Measurements from ENCODE around the gene MIGA1.
"Not testable (repeated sequence)": the region's sequence is repeated elsewhere in the genome, so short reads cannot be mapped to it uniquely, and the experiment has no call there.

MIGA1 gene

DNA sequence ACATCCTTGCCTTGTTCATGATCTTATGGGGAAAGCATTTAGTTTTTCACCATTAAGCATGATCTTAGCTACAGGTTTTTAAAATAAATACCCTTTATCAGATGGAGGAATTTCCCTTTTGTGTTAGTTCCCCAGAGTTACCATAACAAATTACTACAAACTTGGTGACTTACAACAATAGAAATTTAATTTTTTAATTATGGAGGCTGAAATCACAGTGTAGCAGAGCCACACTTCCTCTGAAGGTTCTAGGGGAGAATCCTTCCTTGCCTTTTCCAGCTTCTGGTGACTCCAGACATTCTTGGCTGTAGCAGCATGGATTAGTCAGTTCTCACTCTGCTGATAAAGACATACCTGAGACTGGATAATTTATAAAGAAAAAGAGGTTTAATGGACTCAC is 18.5 kb downstream of the MIGA1 start:
- no peak for DNase-seq (ENCODE audit: low read depth in 2 of 2, low spot score in 1 of 2)

DNA sequence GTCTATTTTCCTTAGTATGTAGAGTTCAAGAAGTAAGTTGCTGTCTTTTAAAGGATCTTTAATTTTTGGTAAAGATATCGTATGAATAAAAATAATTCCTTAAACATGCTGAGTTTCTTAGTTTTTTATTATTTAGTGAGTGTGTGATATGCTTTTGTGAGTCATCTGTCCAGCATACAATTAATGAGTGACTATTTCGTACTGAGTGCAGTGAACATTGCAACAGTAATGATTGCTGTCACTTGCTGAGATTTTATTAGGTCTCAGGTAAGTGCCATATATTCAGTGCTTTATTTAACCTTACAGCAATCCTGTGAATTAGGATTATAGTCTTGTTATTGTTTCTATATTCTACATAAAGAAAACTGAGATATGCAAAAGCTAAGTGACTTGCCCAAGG is 22.6 kb downstream of the MIGA1 start:
- DNase-seq (ENCODE audit: low read depth in 2 of 2, low spot score in 1 of 2) = no peak

DNA sequence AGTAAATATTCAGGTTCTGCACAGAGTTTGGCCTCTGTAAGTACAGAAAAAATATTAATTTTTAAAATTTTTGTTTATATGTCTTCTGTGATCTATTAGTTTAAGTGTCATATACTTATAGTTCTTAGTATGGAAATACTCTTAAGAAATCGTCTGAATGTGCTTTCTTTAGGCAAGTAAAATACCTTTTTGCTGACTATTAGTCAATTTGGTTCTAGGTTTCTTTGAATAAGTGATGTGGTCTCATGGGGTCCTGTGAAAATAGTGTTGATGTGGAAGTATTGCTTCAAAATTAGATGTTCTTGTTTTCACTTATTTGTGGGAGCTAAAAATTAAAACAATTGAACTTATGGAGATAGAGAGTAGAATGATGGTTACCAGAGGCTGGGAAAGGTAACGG is 23.9 kb downstream of the MIGA1 start:
- DNase-seq (ENCODE audit: low read depth in 2 of 2, low spot score in 1 of 2) = no peak

DNA sequence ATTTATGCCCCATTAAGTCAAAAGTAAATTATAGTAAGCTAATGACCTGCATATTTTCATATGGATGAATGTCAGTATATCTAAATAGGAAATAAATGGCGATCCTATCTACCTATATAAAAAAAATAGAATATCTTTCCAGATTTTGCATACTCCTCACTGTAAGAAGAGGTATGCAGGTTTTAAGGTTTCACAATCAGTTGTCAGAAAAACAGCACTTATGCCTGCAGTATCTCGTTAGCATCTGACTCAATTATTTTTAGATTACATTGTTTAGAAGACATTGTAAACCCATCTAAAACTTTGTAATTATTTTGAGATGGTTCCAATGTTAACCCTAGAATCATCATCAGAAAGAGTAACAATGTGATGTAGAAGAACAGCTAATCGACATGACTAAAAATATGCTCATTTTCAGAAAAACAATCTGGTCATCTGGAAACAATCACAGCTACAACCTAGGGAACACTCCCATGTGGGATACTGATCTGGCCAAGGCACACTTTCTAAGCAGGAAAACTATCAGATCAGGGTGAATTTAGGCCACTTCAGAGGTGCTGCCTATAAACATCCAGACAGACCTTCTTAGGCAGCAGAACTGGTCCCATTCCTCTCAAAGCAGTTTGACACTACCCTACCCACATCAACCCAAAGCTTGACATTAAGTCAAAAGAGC is 30.5 kb downstream of the MIGA1 start:
- not testable (repeated sequence) for DNase-seq (ENCODE audit: low read depth in 2 of 2, low spot score in 1 of 2)

DNA sequence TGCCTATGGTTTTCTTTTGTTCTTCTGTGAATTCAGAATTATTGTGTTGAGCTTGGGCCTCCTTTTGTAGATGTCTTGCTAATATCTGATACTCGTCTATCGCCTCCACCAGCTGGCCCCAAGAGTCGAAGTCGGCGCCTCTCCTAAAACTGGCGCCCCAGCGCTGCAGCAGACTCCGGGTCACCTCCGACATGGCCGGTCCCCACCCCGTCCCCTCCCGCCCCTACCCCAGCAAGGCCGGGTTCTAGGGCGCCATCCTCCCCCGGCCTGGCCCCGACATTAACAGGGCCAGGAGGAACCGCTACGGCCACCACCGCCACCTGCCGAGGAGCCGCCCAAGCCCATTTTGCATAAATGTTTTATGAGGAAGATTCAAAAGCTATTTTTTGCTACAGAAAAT is 32.1 kb downstream of the MIGA1 start:
- not testable (repeated sequence) for DNase-seq (ENCODE audit: low read depth in 2 of 2, low spot score in 1 of 2)

DNA sequence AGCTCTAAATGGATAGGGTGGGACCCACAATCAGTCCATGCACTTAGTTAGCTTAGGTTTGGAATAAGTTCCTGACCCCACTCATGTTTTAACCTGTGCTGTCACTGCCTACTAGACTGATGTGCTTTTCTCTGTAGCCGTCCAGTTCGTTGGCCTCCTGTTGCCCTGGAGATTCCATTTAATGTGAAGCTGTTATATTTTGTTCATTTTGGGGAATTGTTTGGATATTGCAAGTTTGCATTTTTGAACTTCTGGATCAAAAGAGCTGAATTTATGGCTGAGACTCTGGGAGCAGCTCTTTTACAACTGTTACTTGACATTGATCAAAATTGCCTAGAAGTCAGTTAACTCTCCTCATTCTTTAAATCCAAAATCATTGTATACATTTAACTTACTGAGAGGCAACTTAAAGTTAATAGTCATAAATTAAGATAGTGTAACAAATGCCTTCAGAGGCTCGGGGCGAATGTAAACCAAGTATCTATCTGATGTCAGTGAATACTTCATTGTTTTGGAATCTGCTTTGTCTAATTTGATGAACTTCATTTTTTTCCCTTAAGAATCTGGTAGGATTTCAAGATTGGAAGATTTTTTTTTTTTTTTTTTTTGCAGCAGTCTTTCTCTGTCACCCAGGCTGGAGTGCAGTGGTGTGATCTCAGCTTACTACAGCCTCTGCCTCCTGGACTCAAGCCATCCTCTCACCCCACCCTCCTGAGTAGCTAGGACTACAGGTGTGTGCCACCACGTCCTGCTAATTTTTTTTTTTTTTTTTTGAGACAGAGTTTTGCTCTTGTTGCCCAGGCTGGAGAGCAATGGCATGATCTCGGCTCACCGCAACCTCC is 38.1 kb downstream of the MIGA1 start:
- no peak for DNase-seq (ENCODE audit: low read depth in 2 of 2, low spot score in 1 of 2)

DNA sequence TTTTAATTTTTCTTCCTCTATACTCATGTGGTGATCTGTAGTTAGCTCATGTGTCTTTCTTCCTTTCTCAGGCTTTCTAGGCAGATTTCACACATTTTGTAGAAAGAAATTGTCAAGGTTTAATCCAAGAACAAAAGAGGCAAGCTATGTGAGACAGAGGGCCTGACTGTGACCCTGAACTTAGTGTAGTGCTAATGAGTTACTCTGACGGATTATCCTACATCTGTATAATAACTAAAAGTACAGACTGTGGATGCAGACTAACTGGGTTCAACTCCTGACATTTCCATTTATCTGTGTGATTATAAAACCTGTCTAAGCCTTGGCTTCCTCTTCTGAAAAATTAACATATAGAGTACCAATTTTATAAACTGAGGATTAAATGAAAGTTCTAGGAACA is 40.7 kb downstream of the MIGA1 start:
- no peak for DNase-seq (ENCODE audit: low read depth in 2 of 2, low spot score in 1 of 2)

DNA sequence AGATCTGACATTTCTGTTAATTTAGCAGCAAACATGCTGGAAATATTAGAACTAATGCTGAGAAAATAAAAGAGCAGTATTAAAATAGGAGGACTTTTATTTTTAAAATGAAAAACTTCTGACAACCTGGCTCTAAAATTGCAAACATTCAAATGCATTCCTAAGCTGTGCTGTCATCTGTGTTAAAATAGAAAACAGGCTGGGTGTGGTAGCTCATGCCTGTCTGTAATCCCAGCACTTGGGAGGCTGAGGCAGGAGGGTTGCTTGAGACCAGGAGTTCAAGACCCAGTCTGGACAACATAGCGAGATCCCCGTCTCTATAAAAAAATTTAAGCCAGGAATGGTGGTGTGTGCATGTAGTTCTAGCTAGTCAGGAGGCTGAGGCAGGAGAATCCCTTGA is 44.6 kb downstream of the MIGA1 start:
- no peak for DNase-seq (ENCODE audit: low read depth in 2 of 2, low spot score in 1 of 2)

DNA sequence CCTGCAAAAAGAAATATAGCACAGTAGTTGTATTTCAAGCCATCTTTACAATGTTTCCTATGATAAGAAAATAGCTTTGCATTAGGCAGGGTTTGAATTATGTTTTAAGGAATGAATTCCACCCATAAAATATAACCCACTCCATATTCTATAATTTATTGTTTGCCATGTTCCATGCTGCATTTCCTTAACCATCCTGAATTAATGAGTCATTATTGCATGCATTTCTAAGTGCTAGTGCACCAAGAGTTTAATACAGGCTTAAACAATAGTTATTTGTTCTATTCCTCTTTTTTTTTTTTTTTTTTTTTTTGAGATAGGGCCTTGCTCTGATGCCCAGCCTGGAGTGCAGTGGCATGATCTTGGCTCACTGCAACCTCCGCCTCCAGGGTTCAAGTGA is 45.2 kb downstream of the MIGA1 start:
- no peak for DNase-seq (ENCODE audit: low read depth in 2 of 2, low spot score in 1 of 2)

DNA sequence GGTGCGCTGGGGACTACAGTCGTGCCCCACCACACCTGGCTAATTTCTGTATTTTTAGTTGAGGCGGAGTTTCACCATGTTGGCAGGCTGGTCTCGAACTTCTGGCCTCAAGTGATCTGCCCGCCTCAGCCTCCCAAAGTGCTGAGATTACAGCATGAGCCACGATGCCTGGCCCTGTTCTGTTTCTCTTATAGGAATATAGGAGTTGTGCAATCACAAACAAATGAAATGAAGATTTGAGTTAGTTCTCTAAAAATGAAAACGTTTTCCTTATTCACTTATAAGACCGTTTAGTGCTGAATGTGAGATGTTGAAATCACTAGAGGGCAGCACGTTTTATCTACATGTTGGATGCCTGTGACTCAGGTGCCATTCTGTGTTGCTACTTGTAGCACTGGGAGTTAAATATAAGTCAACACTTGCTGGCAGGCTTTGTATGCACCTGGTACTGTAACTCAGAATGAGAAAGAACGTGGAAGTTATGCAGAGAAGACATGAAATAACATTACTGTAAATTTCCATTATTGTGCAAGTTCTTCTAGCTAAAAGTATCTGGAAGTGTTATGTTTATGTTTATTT is 45.8 kb downstream of the MIGA1 start:
- DNase-seq (ENCODE audit: low read depth in 2 of 2, low spot score in 1 of 2) = no peak

DNA sequence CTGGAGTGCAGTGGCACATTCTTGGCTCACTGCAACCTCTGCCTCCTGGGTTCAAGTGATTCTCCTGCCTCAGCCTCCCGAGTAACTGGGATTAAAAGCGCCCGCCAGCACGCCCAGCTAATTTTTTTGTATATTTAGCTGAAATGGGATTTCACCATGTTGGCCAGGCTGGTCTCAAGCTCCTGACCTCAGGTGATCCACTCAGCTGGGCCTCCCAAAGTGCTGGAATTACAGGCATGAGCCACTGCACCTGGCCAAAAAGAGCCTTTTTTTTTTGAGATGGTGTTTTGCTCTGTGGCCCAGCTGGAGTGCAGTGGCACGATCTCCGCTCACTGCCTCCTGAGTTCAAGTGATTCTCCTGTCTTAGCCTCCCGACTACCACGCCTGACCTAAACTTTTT is 47.4 kb downstream of the MIGA1 start:
- not testable (repeated sequence) for DNase-seq (ENCODE audit: low read depth in 2 of 2, low spot score in 1 of 2)

DNA sequence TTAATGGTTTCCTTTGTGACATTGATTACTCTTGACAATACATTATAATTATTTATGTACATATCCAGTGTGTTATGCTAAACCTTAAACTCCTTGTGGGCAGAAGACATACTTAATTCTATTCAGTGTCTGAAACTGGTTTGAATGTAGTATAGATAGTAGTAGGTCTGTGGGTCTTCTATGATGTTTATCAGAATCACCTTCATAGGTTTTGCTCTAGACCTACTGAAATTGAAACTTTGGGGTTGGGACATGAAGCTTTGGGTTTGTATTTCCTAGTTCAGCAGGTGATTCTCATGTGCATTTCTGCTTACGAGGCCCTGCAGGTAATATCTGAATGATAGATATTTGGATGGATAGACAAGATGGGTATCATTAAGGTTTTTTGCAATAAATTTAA is 48.6 kb downstream of the MIGA1 start:
- no peak for DNase-seq (ENCODE audit: low read depth in 2 of 2, low spot score in 1 of 2)

DNA sequence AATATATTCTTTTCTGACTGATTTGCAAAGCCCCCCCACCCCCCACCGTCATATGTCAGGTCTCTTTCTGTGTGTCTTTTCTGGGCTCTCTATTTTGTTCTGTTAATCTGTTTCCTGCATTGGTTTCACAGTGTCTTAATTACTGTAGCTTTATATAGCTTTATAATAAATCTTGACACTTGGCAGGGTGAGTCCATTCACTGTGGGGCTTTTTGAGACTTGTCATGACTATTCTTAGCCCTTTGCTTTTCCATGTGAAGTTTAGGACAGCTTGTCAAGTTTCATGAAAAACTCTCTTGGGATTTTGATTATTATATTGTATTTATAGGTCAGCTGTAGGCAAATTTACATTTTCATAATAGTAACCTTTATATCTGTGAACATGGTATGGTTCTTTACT is 50.4 kb downstream of the MIGA1 start:
- no peak for DNase-seq (ENCODE audit: low read depth in 2 of 2, low spot score in 1 of 2)

DNA sequence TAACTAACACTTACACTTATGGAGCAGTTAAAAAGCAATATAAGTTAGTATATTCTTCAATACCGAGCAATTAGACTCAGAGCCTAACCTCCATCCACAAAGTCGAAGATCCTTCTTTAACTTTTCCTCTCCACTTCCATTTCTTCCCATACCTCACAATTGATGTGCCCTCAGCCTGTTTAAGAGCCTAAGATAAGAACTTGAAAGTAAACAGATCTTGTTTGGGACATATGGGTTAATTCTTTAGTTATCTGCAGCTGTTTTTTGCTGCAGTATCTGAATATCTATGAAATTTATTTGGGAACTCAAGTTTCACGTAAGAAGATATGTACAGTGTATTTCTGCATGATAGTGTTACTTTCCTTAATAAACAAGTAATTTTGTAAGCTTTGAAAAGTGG is 51.5 kb downstream of the MIGA1 start:
- DNase-seq (ENCODE audit: low read depth in 2 of 2, low spot score in 1 of 2) = no peak

DNA sequence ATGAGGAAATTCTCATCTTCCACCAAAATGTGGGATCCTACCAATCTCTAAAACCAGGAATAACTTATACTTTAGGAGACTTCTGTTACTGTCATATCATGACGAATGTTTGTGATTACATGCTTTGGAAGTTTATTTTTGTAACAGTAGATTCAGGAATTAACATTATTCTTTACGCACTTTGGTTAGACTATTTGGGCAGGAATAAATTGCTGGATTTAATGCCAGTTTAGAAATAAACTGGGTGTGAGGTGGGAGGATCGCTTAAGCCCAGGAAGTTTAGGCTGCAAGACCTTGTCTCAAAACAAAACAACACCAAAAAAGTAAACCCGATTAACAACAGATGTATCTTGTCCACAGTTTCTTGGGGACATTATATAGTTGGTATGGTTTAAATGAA is 52.1 kb downstream of the MIGA1 start:
- no peak for DNase-seq (ENCODE audit: low read depth in 2 of 2, low spot score in 1 of 2)

DNA sequence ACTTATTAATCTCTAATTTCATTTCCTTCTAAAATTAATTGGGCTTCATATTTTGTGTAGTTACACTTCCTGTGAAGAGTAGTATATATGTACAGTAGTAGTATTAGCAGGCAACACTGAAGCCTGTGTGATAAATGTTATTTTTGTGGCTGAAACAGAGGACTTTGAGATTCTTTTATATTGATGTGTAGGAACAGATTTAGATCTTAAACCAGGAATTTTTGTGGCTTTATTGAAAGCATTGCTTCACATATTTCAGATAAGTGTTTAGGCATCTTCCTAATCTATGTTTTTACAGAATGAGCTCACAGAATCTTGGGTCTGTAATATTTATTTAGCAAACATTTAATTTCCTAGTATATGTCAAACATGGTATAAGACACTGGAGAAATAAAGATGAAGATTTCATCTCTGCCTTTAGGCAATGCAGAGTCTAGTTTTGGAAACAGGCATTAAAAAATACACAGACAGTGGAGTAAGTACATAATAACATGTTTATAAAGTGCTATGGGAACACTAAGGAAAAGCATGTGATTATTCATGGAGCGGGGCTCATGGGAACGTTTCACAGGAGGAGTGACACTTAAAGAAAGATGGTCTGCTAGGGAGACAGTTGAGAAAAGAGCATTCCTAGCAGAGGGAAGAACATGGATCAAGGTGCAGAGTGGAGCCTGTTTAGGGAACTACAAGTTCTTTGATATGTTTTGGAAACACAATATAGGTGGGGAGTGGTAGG is 52.7 kb downstream of the MIGA1 start:
- no peak for DNase-seq (ENCODE audit: low read depth in 2 of 2, low spot score in 1 of 2)

DNA sequence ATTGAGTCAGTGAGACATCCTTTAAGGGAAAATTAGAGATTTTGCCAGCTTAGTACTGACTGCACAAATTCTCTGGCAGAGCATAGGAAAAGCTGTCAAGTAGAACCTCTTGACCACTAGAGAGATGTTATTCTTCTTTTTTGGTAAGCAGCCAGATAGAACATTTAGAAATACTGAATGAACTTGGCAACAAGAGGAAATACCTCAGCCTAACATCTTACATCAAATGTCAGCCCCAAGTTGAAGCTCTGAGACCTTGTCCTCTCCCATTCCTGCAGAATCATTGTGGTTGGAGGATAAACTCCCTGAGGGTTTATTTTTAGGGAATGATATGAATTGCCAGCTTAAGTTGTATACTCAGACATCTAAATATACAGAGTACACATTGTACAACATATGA is 53.5 kb downstream of the MIGA1 start:
- no peak for DNase-seq (ENCODE audit: low read depth in 2 of 2, low spot score in 1 of 2)

DNA sequence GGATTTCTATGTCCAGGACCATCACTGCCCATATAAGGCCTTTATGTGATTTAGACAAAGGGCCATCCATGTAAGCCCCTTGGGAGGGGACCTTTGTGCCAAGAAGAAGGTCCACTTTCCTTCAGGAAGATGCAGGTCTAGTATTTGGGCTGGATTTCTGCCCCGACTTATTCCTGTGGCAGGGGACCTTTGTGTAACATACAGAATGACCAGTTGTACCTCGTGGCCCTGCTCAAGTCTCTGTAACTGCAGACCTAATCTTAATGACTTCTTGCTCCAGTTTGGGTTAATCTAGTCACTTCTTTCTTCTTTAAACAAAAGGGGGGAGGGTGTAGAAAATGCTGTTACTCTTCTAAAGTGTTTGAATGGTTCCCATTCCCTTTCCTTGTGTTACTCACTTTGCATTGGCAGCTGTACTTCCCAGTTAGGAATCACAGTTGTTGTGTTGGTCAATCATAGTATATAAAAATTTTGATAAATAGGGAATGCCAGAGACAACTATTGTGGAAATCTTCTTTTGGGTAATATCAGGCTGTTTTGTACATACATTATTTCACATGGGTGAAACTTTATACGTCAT is 54.2 kb downstream of the MIGA1 start:
- DNase-seq (ENCODE audit: low read depth in 2 of 2, low spot score in 1 of 2) = no peak

DNA sequence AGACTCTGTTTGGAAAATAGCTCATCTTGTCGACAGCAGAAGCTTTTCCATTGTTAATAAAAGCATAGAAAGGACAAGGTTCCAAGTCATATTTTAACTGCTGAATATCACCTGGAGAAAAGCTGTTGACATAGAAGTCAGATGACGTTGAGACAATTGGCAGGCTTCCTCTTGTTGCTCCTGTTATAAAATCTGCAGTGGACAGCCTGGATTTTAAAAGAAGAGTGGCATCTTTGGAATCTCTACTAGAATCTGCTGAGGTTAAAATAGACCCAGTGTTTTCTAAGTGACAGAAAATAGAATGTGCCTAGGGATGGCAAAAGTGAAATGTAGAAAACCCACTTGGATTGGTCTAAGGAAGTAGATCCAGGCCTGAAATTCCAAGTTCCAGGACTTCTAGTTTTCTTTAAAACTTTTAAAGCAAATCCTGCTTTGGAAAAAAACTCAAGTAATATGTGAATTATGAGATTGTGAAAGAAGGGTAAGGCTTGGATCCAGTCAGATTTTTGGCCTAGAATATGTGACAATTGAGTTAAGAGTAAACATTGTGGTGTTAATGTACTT is 55.4 kb downstream of the MIGA1 start:
- no peak for DNase-seq (ENCODE audit: low read depth in 2 of 2, low spot score in 1 of 2)

DNA sequence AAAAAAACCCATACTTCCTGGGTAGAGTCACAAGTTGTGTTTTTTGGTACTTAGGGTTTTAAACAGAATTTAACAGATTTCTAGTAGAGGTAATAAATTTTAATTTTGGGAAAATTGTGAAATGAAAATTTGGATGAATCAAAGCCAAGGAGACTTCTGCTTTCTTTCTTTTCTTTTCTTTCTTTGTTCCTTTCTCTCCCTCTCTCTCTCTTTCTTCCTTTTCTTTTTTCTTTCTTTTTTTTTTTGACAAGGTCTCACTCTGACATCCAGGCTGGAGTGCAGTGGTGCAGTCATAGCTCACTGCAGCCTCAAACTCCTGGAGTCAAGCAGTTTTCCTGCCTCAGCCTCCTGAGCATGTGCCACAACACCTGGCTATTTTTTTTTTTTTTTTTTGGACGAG is 62.1 kb downstream of the MIGA1 start:
- no peak for DNase-seq (ENCODE audit: low read depth in 2 of 2, low spot score in 1 of 2)

DNA sequence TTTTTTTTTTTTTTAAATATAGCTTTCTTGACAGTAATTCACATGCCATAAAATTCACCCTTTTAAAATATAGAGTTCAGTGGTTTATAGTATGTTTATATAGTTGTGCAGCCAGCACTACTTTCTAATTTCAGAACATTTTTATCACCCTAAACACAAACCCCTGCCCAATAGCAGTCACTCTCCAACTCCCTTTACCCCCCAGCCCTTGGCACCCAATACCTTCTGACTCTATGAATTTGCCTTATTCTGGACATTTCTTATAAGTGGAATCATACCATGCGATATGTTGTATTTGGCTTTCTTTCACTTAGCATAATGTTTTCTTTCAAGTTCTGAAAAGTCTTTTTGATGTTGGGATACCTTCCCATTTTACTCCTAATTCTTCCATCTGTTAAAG is 66.5 kb downstream of the MIGA1 start:
- no peak for DNase-seq (ENCODE audit: low read depth in 2 of 2, low spot score in 1 of 2)

Data from stimulated activated CD8-positive, alpha-beta memory T cell treated with anti-CD3 and anti-CD28 coated beads, Interleukin-4, amount 100 ng/mL, for 4 hours (primary cell).